GM19193 (cell line): ENCODE results near the gene SRPK2.

ENCODE experiments used
- POLR2A ChIP-seq: IDR thresholded peaks from 4 replicates; pipeline ENCODE4 v1.6.1; 2011; ENCODE audit not compliant: insufficient read depth, insufficient read length; ENCODE audit errors: extremely low read depth

SRPK2 gene

DNA sequence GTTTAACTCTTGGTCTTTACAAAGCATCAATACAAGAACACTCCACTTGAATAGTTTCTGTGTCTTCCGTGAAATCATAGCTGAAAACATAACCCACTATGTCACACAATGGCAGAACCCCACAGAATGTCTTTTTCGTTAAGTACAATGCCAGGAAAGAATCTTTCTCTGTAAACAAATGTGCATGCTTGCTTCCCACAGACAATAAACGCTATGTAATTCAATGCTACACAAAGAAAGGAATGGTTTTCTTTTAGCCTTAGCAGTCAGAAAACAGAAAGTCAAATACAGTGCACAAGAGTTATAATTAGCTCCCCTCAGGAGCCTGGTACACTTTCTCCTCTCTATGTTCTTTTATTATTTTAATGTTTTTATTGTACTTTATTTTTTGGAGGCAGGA lies 186.1 kb downstream of the SRPK2 start:
- no peak for TF ChIP-seq POLR2A

- TF ChIP-seq POLR2A: no peak
These were observed 189.3 kb downstream of the SRPK2 start for GRCh38 chr7:105199386-105199785.

- no peak for TF ChIP-seq POLR2A
These were observed 190.5 kb downstream of the SRPK2 start for GRCh38 chr7:105198223-105198622.

DNA sequence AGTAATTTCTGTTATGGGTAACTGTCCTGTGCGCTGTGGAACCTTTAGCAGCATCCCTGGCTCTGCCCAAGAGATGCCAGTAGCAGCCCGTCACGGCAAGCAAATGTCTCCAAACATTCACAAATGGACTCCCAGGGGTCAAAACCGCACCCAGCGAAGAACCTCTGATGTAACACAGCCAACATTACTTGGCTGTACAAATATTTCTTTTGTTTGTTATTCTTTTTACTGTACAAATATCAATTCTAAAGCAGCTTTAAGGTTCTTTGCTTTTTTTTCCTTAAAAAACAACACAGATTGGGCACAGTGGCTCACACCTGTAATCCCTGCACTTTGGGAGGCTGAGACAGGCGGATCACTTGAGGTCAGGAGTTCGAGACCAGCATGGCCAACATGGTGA lies 192.2 kb downstream of the SRPK2 start:
- TF ChIP-seq POLR2A: no peak

DNA sequence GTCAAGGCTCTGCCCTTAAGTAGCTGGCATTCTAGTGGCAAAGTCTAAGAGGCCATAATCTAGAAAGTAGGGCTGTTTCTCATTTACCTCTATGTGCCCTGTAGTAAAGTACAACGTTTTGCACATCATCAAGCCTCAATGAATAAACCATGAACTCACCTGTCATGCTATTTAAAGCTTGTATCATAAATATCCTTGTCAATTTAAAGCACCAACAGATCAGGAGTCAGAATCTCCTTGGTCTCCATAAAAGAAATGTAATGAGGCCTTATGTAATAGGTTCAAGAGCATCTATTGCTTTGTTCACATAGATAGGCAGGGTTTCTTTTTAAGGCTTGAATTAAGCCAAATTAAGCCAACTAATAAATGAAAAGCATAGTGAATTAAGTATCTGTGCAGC lies 192.8 kb downstream of the SRPK2 start:
- TF ChIP-seq POLR2A: no peak

- no peak for TF ChIP-seq POLR2A
These were observed 197.4 kb downstream of the SRPK2 start for GRCh38 chr7:105191331-105191730.

GRCh38 chr7:105189859-105190492 lies 198.7 kb downstream of the SRPK2 start:
- no peak for TF ChIP-seq POLR2A

- TF ChIP-seq POLR2A: no peak
These were observed 200.5 kb downstream of the SRPK2 start for GRCh38 chr7:105188201-105188600.

DNA sequence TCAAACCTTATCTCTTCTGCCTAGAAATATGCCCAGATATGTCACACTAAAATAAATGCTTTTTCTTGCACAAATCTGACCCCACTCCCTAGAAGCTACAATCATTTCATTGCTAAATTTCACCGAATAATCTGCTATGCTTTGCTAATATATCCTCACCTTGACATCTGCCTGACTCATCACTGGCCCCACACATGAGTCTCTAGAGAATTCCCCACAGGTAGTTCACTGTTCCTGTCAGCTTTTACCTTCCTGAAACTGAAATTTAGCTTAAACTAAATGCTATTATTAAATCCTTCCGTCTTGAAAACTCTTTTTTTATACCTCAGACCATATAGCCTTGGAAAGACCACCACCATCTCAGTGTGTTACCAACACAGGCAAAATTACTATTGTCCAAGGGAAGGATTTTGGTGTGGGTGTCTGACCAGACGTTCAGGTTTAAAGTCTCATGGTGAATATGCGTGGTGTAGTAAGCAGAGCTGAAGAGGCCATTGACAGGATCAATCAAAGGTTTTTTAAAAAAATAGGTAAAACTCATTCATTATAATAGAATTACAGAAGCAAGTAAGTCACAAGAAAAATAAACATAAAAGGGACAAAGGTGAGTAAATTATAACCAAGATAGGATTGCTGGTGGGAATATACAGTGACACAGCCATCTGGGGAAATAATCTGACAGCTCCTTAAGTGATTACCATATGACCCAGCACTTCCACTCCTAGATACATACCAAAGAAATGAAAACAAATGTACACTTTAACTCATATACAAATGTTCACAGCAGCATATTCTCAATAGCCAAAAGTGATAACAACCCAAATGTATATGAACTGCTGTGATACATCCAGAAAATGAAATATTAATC lies 201.2 kb downstream of the SRPK2 start:
- TF ChIP-seq POLR2A: no peak

DNA sequence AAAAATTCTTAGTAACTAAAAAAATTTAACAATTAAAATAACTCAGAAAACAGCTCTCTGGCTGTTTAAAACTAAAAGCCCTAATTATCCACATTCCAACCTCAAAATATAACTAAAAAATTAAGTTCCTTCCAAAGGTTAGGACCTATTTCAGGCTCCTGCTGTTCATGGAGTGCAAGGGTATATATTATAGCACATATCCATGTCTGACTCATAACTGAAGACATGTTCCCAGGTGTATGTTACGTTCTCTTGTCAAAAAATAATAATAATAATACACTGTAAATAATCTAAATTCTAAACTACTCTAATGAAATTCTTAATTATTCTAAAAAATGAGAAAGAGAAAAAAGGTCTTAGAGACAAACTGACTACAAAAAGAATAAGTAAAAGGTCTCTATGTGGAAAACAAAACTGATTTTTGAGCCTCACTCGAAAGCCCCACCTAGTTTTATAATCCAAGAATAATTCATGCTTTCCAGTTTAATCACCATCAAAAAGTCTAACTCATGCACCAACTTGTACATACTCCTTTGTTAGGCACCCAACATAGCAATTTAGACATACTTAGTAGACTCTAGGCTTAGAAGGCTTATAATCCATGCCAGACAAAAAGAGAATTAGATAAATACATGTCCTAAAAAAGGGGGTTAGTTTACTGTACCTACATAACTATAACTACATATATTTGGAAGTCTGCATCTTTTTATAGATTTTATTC lies 203.3 kb downstream of the SRPK2 start:
- no peak for TF ChIP-seq POLR2A

DNA sequence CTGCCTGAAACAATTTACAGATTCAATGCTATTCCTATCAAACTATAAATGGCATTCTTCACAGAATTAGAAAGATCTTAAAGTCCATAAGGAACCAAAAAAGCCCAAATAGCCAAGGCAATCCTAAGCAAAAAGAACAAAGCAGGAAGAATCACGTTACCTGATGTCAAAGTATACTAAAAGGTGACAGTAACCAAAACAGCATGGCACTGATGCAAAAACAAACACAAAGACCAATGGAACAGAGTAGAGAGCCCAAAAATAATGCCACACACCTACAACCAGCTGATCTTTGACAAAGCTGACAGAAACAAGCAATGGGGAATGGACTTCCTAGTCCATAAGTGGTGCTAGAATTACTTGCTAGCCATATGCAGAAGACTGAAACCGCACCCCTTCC lies 208.7 kb downstream of the SRPK2 start:
- no peak for TF ChIP-seq POLR2A

DNA sequence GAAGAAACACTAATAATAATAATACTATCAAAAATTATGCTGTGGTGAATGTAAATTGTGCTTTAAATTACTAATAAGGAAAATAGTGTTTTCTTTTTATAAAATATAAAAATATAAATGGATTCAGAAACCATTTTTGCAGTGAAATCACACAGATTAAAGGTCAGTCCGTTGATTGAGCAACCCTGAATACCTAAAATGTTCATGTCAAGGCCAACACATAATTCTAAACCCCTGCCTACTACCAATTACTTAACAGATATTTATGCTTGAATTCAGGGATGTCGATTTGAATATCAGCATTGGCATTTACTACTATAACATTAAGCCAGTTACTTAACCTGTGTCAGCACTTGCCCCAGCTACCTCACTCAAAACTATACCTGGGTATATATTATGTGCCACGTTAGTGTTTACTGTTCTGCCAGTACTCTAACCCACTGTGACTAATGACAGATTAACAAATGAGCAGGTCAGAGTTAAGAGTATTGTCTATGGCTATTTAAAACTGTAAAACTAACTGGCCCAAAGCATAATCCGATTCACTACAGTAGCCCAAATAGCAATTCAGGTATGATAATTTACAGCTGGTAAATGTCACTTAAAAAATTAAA lies 209.7 kb downstream of the SRPK2 start:
- TF ChIP-seq POLR2A: no peak

DNA sequence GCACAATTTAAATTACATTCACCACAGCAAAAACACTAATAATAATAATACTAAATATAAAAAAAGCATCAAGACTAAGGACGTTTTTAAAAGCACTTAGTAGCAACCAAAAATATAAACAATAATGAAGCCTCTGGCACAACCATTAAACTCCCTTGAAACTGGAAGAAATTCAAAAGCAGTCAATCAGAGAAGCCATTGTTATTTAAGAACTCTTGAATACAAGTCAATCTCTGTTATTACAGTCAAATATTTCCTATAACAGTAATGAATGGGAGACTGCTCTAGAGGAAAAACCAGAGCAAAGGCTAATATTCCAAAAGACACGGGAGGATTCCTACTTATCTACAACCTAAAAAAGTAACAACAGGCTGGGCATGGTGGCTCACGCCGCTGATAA lies 210.5 kb downstream of the SRPK2 start:
- TF ChIP-seq POLR2A: no peak

GRCh38 chr7:105177026-105177425 lies 211.7 kb downstream of the SRPK2 start:
- TF ChIP-seq POLR2A: no peak

DNA sequence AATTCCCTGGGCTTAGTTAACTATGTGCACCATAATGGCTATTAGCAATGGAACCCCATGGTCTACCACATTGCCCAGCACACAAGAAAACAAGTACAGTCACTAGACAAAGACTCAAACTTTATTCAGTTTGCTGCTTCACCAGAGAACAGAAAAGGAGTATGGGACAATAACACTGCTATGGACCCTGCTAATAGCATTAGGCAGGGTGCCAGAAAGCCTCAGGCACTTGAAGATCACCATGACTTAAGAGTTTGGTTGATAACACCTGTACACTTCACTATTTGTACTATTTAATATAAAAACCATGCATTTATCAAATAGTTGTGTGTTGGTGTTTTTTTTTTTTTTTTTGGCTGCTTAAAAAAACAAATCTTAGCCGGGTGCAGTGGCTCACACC lies 215.1 kb downstream of the SRPK2 start:
- TF ChIP-seq POLR2A: no peak
